Adrenal gland (tissue), 12 donors: ENCODE data around the gene PAXX. TPM values are rescaled to one million over a fixed set of nuclear protein-coding genes. Genes with fewer than 3 reads are reported as not detected.

Experiments
- DNase-seq, 7 donors: peaks; one replicate each; pipeline ENCODE4 v3.0.0-alpha.2; 2019 to 2020
- H3K27ac ChIP-seq, 5 donors: fragments of 200-600 bp; sonication (generic) in 4 of 5; 1 replicate in 3 of 5; 2 replicates in 2 of 5; pipeline versions ENCODE4 v1.5.1 to v1.8.0; 2016 to 2020; ENCODE audit warnings: mild to moderate bottlenecking in 1 of 5
- H3K27me3 ChIP-seq: fragments of 200-600 bp; 2 replicates; pipeline ENCODE4 v1.8.0; 2021
- H3K36me3 ChIP-seq, 2 donors: fragments of 200-600 bp; replicated peaks in 1 of 2; 1 replicate in 1 of 2; 2 replicates in 1 of 2; pipeline versions ENCODE4 v1.5.1 to v1.8.0; 2018 to 2022
- H3K4me1 ChIP-seq, 2 donors: fragments of 200-600 bp; replicated peaks in 1 of 2; 1 replicate in 1 of 2; 2 replicates in 1 of 2; pipeline versions ENCODE4 v1.5.1 to v1.8.0; 2018 to 2021
- H3K4me3 ChIP-seq, 4 donors: fragments of 200-600 bp; sonication (generic) in 3 of 4; one replicate each; pipeline ENCODE4 v1.5.1; 2016 to 2018
- H3K9me3 ChIP-seq, 3 donors: fragments of 200-600 bp; sonication (generic) in 1 of 3; replicated peaks in 1 of 3; 1 replicate in 2 of 3; 2 replicates in 1 of 3; pipeline versions ENCODE4 v1.5.1 to v1.8.0; 2016 to 2021
- POLR2A ChIP-seq, 2 donors: fragments of 450-650 bp; IDR thresholded peaks; one replicate each; pipeline ENCODE4 v1.6.1; 2017; ENCODE audit warnings: antibody characterized with exemption in 2 of 2, mild to moderate bottlenecking in 2 of 2, moderate library complexity in 1 of 2
- WGBS, 4 donors: extraction: QIAGEN DNeasy Blood & Tissue Kit in 2 of 4; methylation state at CpG; one replicate each; pipeline versions ENCODE4 v1.1.5 to v1.1.7; 2013 to 2017; 5-methylcytosine and 5-hydroxymethylcytosine counted together
- intact Hi-C, 2 donors: fragments of 100-400 bp; cut with DNase I; formaldehyde crosslinking; loops; one replicate each; pipeline versions ENCODE4 v1.14.1 to v1.15.0; 2022 to 2023
- polyA plus RNA-seq, 3 donors: library from polyadenylated mRNA; stranded (reverse); fragments of 200-250 nt in 2 of 3; fragments of 350-450 nt in 1 of 3; fragmentation: Illumina TruSeq in 1 of 3; extraction: RNeasy Lipid Tissue Mini Kit (QIAGEN cat#74804) in 1 of 3; gene quantifications; one replicate each; pipeline ENCODE4 v1.2.3, GENCODE V29; 2013 to 2014
- total RNA-seq, 9 donors: library from RNA; depleted of rRNA in 4 of 9; stranded (reverse); fragments of >200 nt in 4 of 9; fragments of 120-200 nt in 1 of 9; fragmentation: NEBNext Ultra II Directional in 1 of 9; extraction: Animal tissue kit (Norgen Biotek cat#: 25700) in 1 of 9; gene quantifications; one replicate each; pipeline versions ENCODE4 v1.1.0 to v1.2.4, GENCODE V29; 2013 to 2023
- TF ChIP-seq, protein P1 (sequence below), 6 experiments: fragments of 450-650 bp in 4 of 6; fragments of 200-600 bp in 2 of 6; sonication (generic) in 1 of 6; IDR thresholded peaks; 1 replicate in 5 of 6; 2 replicates in 1 of 6; pipeline versions ENCODE4 v1.5.1 to v1.8.0; 2016 to 2021; ENCODE audit warnings: antibody characterized with exemption in 6 of 6, mild to moderate bottlenecking in 2 of 6, moderate library complexity in 1 of 6
- donor health status: healthy with polysubstance abuse.
- donor health status: Bipolar disorder and iron deficiency.
- donor health status: DM: yes; HTN: yes; CAD: no.
- donor health status: DM: no; HTN: no; CAD: no.
- donor health status: DM: no; HTN: no; CAD: no.
- donor health status: DM: yes; HTN: yes; CAD: no.

Gene PAXX
- total and polyA plus RNA-seq, 12 donors: 4.9 to 363 (median 36.5) TPM

DNA sequence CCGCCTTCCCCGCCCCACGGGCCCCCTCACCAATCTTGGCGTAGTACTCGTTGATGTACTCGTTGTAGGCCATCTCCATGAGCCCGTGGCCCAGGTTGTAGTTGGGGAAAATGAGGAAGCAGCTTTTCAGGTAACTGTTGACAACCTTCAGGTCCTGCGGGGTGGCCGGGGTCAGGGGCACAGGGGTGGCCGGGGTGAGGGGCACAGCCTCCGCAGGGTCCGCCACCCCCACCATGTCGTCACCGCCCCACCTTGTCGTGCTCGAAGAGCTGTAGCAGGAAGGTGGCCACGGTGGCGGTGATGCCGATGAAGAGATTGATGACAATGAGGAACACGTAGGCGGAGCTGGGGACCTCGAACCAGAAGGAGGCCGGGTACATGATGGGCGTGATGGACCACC, 18.9 kb downstream of the PAXX start:
- H3K4me3 ChIP-seq: no peak overlapping the region
- intact Hi-C loops: no loop called here
- 92 to 97% (median 95%) methylated on average over 10 to 24 of the region's 24 CpGs for WGBS, 4 donors
- peaks cover 0 to 34% of the 10 kb centered on the region in 2 donors for H3K36me3 ChIP-seq
- H3K27ac ChIP-seq: no peak overlapping the region
- no peaks in the 10 kb centered on the region for H3K27me3 ChIP-seq
- no peak for TF ChIP-seq POLR2A (IDR thresholded peaks at IDR 0.05)
- TF ChIP-seq, protein P1, sequence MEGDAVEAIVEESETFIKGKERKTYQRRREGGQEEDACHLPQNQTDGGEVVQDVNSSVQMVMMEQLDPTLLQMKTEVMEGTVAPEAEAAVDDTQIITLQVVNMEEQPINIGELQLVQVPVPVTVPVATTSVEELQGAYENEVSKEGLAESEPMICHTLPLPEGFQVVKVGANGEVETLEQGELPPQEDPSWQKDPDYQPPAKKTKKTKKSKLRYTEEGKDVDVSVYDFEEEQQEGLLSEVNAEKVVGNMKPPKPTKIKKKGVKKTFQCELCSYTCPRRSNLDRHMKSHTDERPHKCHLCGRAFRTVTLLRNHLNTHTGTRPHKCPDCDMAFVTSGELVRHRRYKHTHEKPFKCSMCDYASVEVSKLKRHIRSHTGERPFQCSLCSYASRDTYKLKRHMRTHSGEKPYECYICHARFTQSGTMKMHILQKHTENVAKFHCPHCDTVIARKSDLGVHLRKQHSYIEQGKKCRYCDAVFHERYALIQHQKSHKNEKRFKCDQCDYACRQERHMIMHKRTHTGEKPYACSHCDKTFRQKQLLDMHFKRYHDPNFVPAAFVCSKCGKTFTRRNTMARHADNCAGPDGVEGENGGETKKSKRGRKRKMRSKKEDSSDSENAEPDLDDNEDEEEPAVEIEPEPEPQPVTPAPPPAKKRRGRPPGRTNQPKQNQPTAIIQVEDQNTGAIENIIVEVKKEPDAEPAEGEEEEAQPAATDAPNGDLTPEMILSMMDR (IDR thresholded peaks at IDR 0.05): no peak
- no peaks in the 10 kb centered on the region for H3K4me1 ChIP-seq
- no peaks in the 10 kb centered on the region for H3K9me3 ChIP-seq
- DNase-seq: no peak

DNA sequence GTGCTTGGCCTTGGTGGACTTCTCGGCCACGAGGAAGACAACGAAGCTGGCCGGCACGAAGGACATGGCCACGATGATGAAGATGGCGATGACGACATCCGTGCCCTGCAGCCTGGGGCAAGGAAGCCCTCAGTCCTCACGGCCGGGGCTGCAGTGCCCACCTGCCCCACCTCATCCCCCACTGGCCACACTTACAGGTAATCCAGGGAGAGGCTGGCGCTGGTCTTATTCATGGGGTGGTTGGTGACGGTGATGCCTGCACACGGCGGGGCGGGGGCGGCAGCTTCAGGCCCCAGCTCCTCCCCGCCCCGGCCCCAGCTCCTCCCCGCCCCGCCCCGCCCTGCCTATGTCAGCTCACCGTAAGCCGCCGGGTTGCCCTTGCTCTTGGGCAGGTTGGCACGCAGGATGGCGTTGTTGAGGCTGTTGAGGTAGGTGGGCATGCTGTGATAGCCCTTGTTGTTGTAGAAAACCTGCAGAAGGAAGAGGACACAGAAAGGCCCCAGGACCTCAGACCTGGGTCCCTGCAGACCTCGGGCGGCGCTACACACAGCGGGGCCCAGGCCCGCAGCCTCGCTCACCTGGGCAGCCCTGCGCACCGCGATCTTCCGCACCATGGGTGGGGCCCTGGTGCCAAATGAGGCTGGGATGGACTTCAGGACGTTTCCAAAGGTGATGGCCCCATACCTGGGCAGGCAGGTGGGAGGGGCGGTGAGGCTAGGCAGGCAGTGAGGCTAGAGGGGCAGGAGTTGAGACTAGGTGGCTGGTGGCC, 19.9 kb downstream of the PAXX start:
- intact Hi-C loops: no loop called here

GRCh38 chr9:137012694-137013570, 20.7 kb downstream of the PAXX start:
- no peak overlapping the region for H3K27ac ChIP-seq
- no peaks in the 10 kb centered on the region for H3K4me1 ChIP-seq
- H3K4me3 ChIP-seq: no peak overlapping the region
- intact Hi-C loops: no loop called here
- H3K27me3 ChIP-seq: no peaks in the 10 kb centered on the region
- WGBS, 4 donors: 84 to 100% (median 90%) methylated on average over 2 to 67 of the region's 67 CpGs
- TF ChIP-seq POLR2A (IDR thresholded peaks at IDR 0.05): no peak
- TF ChIP-seq, protein P1 (IDR thresholded peaks at IDR 0.05): no peak
- H3K9me3 ChIP-seq: no peaks in the 10 kb centered on the region
- peaks cover 0 to 51% of the 10 kb centered on the region in 2 donors for H3K36me3 ChIP-seq
- no peak for DNase-seq

More for the DNA sequence above, 19.9 kb downstream of the PAXX start:
- no peak for DNase-seq
- Histone ChIP-seq H3K4me1 (no peaks in the 10 kb centered on the region), H3K4me3 (no peak overlapping the region), H3K9me3 (no peaks in the 10 kb centered on the region), H3K27me3 (no peaks in the 10 kb centered on the region), H3K27ac (no peak overlapping the region), H3K36me3 (peaks cover 0 to 43% of the 10 kb centered on the region in 2 donors)
- TF ChIP-seq, protein P1 (IDR thresholded peaks at IDR 0.05): no peak
- no peak for TF ChIP-seq POLR2A (IDR thresholded peaks at IDR 0.05)
- 91 to 94% (median 94%) methylated on average over 21 to 39 of the region's 39 CpGs for WGBS, 4 donors

- no peak for DNase-seq
- 80 to 96% (median 94%) methylated on average over 2 to 20 of the region's 20 CpGs for WGBS, 4 donors
- Histone ChIP-seq H3K4me1 (no peaks in the 10 kb centered on the region), H3K9me3 (no peaks in the 10 kb centered on the region), H3K4me3 (no peak overlapping the region), H3K36me3 (peaks cover 0 to 49% of the 10 kb centered on the region in 2 donors), H3K27me3 (no peaks in the 10 kb centered on the region), H3K27ac (no peak overlapping the region)
- intact Hi-C loops: no loop called here
- TF ChIP-seq POLR2A (IDR thresholded peaks at IDR 0.05): no peak
- TF ChIP-seq, protein P1 (IDR thresholded peaks at IDR 0.05): no peak
Measured at GRCh38 chr9:137013571-137013940, 21.3 kb downstream of the PAXX start.
